ENCODE results near the gene TMEM14A.

TMEM14A gene

GRCh38 chr6:52670502-52671409 is at the start of gene TMEM14A:
TMEM14A (plus strand) TSS chr6:52671113; CDS start chr6:52677103, 5,990 bp downstream.
- DNase-seq (ENCODE audit: low read depth), result peak; percentile 59
- peak within 1 kb of the TSS; percentile 87 for H3K4me3 ChIP-seq (ENCODE audit: low read length)
- TF ChIP-seq, protein P1, sequence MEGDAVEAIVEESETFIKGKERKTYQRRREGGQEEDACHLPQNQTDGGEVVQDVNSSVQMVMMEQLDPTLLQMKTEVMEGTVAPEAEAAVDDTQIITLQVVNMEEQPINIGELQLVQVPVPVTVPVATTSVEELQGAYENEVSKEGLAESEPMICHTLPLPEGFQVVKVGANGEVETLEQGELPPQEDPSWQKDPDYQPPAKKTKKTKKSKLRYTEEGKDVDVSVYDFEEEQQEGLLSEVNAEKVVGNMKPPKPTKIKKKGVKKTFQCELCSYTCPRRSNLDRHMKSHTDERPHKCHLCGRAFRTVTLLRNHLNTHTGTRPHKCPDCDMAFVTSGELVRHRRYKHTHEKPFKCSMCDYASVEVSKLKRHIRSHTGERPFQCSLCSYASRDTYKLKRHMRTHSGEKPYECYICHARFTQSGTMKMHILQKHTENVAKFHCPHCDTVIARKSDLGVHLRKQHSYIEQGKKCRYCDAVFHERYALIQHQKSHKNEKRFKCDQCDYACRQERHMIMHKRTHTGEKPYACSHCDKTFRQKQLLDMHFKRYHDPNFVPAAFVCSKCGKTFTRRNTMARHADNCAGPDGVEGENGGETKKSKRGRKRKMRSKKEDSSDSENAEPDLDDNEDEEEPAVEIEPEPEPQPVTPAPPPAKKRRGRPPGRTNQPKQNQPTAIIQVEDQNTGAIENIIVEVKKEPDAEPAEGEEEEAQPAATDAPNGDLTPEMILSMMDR (conservative IDR thresholded peaks at IDR 0.05; ENCODE audit: low read depth, low read length), result no peak

DNA sequence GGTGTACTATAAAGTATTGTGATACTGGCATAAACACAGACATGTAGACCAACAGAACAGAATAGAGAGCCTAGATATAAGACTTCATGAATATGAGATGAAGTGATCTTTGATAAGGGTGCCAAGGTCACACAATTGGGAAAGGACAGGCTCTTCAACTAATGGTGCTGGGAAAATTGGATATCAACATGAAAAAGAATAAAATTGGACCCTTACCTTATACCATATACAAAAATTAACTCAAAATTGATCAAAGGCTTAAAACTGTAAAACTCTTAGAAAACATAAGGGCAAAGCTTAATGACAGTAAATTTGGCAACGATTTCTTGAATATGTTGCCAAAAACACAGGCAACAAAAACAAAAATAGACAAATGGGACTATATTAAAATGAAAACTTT is 49.3 kb upstream of the TMEM14A start:
- no peak for DNase-seq (ENCODE audit: low read depth)
- TF ChIP-seq, protein P1 (conservative IDR thresholded peaks at IDR 0.05; ENCODE audit: low read depth, low read length), result no peak
- H3K4me3 ChIP-seq (ENCODE audit: low read length), result no peak overlapping the region

GRCh38 chr6:52622810-52623209 is 48.1 kb upstream of the TMEM14A start:
- TF ChIP-seq, protein P1 (conservative IDR thresholded peaks at IDR 0.05; ENCODE audit: low read depth, low read length), result no peak
- no peak for DNase-seq (ENCODE audit: low read depth)

DNA sequence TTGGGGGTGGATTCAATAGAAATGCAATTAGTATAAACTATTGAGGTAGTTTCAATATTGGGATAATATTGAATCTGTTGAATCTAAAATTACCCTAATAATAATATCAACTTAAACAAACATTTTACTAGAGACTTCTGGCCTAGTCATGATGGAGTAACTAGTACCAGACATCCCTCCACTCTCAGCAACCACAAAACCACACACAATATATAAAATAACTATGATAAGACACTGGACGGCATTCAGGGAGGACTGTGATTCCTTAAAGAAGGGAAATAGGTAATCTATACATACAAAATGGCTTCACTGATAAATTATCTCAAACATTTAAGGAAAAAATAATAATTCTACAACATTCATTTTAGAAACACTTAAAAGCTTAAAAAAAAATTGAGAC is 38.9 kb upstream of the TMEM14A start:
- H3K4me3 ChIP-seq (ENCODE audit: low read length), result no peak overlapping the region
- no peak for DNase-seq (ENCODE audit: low read depth)
- TF ChIP-seq, protein P1 (conservative IDR thresholded peaks at IDR 0.05; ENCODE audit: low read depth, low read length), result no peak

More at GRCh38 chr6:52622810-52623209, 48.1 kb upstream of the TMEM14A start:
- H3K4me3 ChIP-seq (ENCODE audit: low read length), result no peak overlapping the region

DNA sequence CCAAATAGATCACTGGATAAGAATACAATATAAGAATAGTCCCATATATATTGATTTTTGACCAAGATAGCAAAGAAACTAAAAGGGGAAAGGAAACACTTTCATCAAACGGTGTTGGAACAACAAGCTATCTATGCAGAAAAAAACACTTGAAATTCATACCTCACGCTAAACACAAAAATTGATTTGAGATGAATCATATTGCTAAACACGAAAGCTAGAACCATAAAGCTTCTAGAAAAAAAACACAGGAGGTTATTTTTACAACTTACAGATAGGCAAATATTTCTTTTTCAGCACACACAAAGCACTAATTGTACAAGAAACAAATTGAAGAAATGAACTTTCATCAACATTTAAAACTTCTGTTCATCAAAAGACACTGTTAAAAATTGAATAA is 36.7 kb upstream of the TMEM14A start:
- no peak overlapping the region for H3K4me3 ChIP-seq (ENCODE audit: low read length)
- TF ChIP-seq, protein P1 (conservative IDR thresholded peaks at IDR 0.05; ENCODE audit: low read depth, low read length), result no peak
- DNase-seq (ENCODE audit: low read depth), result no peak

DNA sequence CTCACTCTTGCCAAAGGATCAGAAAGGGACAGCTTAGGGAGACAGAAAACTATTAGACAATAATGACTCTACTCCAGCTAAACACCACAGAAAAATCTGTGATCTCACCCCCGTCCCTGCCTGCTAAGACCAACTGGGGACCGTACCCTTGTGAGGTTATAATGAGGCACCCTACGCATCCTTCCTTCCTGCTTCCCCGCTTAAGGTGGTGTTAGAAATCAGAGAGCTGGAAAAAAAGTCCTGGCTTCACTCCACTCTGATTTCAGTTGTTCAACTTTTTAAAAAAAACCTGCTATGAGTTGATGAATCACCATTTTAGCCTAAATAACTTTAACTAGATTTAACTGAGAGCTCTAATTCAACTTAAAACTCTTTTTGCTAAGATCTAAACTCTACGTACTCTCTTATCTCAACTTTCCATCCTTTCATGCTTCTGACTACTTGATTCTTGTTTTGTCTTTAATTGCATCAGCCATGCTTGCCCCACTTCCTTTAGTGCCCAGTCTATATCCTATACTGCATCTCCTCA is 35.8 kb upstream of the TMEM14A start:
- TF ChIP-seq, protein P1 (conservative IDR thresholded peaks at IDR 0.05; ENCODE audit: low read depth, low read length), result no peak
- DNase-seq (ENCODE audit: low read depth), result no peak

More for the DNA sequence above, 35.8 kb upstream of the TMEM14A start:
- H3K4me3 ChIP-seq (ENCODE audit: low read length), result no peak overlapping the region

Data from retinal pigment epithelial cell (primary cell).